HG03571 (cell line): Measurements from ENCODE around the gene OSTC.

Experiments
- ATAC-seq: cut with Tn5 transposase; IDR thresholded peaks from one replicate; pipeline ENCODE4 v1.9.1; 2021; ENCODE audit not compliant: unreplicated experiment

The OSTC gene

GRCh38 chr4:108644237-108644636 is 6.2 kb upstream of the OSTC start:
- ATAC-seq = no peak

GRCh38 chr4:108646706-108647105 is 3.7 kb upstream of the OSTC start:
- ATAC-seq = no peak

GRCh38 chr4:108649863-108650211 is 562 bp upstream of the OSTC start:
- peak; percentile 25 for ATAC-seq

- ATAC-seq = no peak
Measured at GRCh38 chr4:108651014-108651791, 804 bp downstream of the OSTC start.

GRCh38 chr4:108662629-108663028 is 12.2 kb downstream of the OSTC start:
- no peak for ATAC-seq

GRCh38 chr4:108674356-108674977 is 24.1 kb downstream of the OSTC start:
- no peak for ATAC-seq

GRCh38 chr4:108681321-108681809 is 31.0 kb downstream of the OSTC start:
- no peak for ATAC-seq

- no peak for ATAC-seq
Measured at GRCh38 chr4:108683479-108683878, 33.1 kb downstream of the OSTC start.

- ATAC-seq = no peak
Measured at GRCh38 chr4:108685036-108685686, 34.8 kb downstream of the OSTC start.

- no peak for ATAC-seq
Measured at GRCh38 chr4:108690738-108691137, 40.3 kb downstream of the OSTC start.

GRCh38 chr4:108693211-108693610 is 42.8 kb downstream of the OSTC start:
- no peak for ATAC-seq

GRCh38 chr4:108693819-108694218 is 43.4 kb downstream of the OSTC start:
- ATAC-seq = no peak

GRCh38 chr4:108694423-108694822 is 44.0 kb downstream of the OSTC start:
- ATAC-seq = no peak

GRCh38 chr4:108695062-108695461 is 44.7 kb downstream of the OSTC start:
- ATAC-seq = no peak

GRCh38 chr4:108696160-108696559 is 45.8 kb downstream of the OSTC start:
- no peak for ATAC-seq

- ATAC-seq = no peak
Measured at GRCh38 chr4:108700081-108700757, 49.8 kb downstream of the OSTC start.

GRCh38 chr4:108702960-108703359 is 52.6 kb downstream of the OSTC start:
- ATAC-seq = no peak

- ATAC-seq = no peak
Measured at GRCh38 chr4:108703370-108703769, 53.0 kb downstream of the OSTC start.

GRCh38 chr4:108703966-108704365 is 53.6 kb downstream of the OSTC start:
- ATAC-seq = no peak

- ATAC-seq = no peak
Measured at GRCh38 chr4:108706289-108706688, 55.9 kb downstream of the OSTC start.

GRCh38 chr4:108709234-108709633 is 58.8 kb downstream of the OSTC start:
- ATAC-seq = no peak

- ATAC-seq = no peak
Measured at GRCh38 chr4:108709722-108710121, 59.3 kb downstream of the OSTC start.
